Neutrophil (primary cell): ENCODE measurements around the gene COA1.
"Not testable (repeated sequence)": the region's sequence is repeated elsewhere in the genome, so short reads cannot be mapped to it uniquely, and the experiment has no call there.

Experiments used
- H3K27ac ChIP-seq: fragments of 200-600 bp; sonication (generic); 2 replicates; pipeline ENCODE4 v1.5.1; 2016; ENCODE audit warnings: mild to moderate bottlenecking, moderate library complexity
- H3K27me3 ChIP-seq: fragments of 200-600 bp; sonication (generic); 2 replicates; pipeline ENCODE4 v1.6.0; 2016; ENCODE audit warnings: mild to moderate bottlenecking
- H3K36me3 ChIP-seq: fragments of 200-600 bp; sonication (generic); 2 replicates; pipeline ENCODE4 v1.5.1; 2017
- H3K4me1 ChIP-seq, 2 experiments: fragments of 200-600 bp in 1 of 2; sonication (generic) in 1 of 2; 1 replicate in 1 of 2; 2 replicates in 1 of 2; pipeline versions ENCODE4 v1.5.1 to v1.6.1; 2013 to 2016; ENCODE audit warnings: low read depth in 1 of 2, low read length in 1 of 2, mild to moderate bottlenecking in 1 of 2, moderate library complexity in 1 of 2; ENCODE audit not compliant: control insufficient read depth in 1 of 2, insufficient read depth in 1 of 2
- H3K4me3 ChIP-seq, 2 experiments: fragments of 200-600 bp in 1 of 2; sonication (generic) in 1 of 2; 1 replicate in 1 of 2; 2 replicates in 1 of 2; pipeline ENCODE4 v1.5.1; 2013 to 2016; ENCODE audit warnings: low read depth in 1 of 2, low read length in 1 of 2, mild to moderate bottlenecking in 1 of 2, moderate library complexity in 1 of 2
- H3K9me3 ChIP-seq: fragments of 200-600 bp; sonication (generic); 2 replicates; pipeline ENCODE4 v1.5.1; 2016
- CTCF ChIP-seq: fragments of 200-600 bp; sonication (generic); IDR thresholded peaks from 2 replicates; pipeline ENCODE4 v1.5.1; 2016; ENCODE audit warnings: antibody characterized with exemption

The COA1 gene

GRCh38 chr7:43631559-43631958 is 97.8 kb downstream of the COA1 start:
- Histone ChIP-seq H3K4me3 (no peak overlapping the region), H3K27ac (peak overlapping the region; percentile 42), H3K4me1 (no peaks in the 10 kb centered on the region), H3K9me3 (no peaks in the 10 kb centered on the region), H3K27me3 (no peaks in the 10 kb centered on the region), H3K36me3 (peaks cover 80% of the 10 kb centered on the region)
- no peak for TF ChIP-seq CTCF

- TF ChIP-seq CTCF: no peak
- Histone ChIP-seq H3K9me3 (no peaks in the 10 kb centered on the region), H3K4me3 (no peak overlapping the region), H3K27me3 (no peaks in the 10 kb centered on the region), H3K36me3 (peaks cover 80% of the 10 kb centered on the region), H3K27ac (peak overlapping the region; percentile 39), H3K4me1 (no peaks in the 10 kb centered on the region)
Observed at GRCh38 chr7:43630482-43630881, 98.8 kb downstream of the COA1 start.

- Histone ChIP-seq H3K27me3 (no peaks in the 10 kb centered on the region), H3K4me3 (no peak overlapping the region), H3K9me3 (no peaks in the 10 kb centered on the region), H3K36me3 (peaks cover 80% of the 10 kb centered on the region), H3K4me1 (no peaks in the 10 kb centered on the region), H3K27ac (peak overlapping the region; percentile 39)
- no peak for TF ChIP-seq CTCF
Observed at GRCh38 chr7:43629857-43630256, 99.5 kb downstream of the COA1 start.

GRCh38 chr7:43628431-43628830 is 100.9 kb downstream of the COA1 start:
- H3K9me3 ChIP-seq: no peaks in the 10 kb centered on the region
- H3K27me3 ChIP-seq: no peaks in the 10 kb centered on the region
- TF ChIP-seq CTCF: no peak
- no peak overlapping the region for H3K4me3 ChIP-seq
- peak overlapping the region; percentile 39 for H3K27ac ChIP-seq
- H3K36me3 ChIP-seq: peaks cover 87% of the 10 kb centered on the region
- H3K4me1 ChIP-seq: no peaks in the 10 kb centered on the region

- peaks cover 81% of the 10 kb centered on the region for H3K36me3 ChIP-seq
- H3K9me3 ChIP-seq, H3K4me1 ChIP-seq, H3K27ac ChIP-seq, H3K4me3 ChIP-seq, H3K27me3 ChIP-seq: not testable (repeated sequence)
Observed at GRCh38 chr7:43627798-43628197, 101.5 kb downstream of the COA1 start.

- no peaks in the 10 kb centered on the region for H3K4me1 ChIP-seq
- peaks cover 75% of the 10 kb centered on the region for H3K36me3 ChIP-seq
- H3K9me3 ChIP-seq: no peaks in the 10 kb centered on the region
- H3K4me3 ChIP-seq: no peak overlapping the region
- no peak for TF ChIP-seq CTCF
- H3K27ac ChIP-seq: peak overlapping the region; percentile 26
- no peaks in the 10 kb centered on the region for H3K27me3 ChIP-seq
Observed at GRCh38 chr7:43626695-43627094, 102.6 kb downstream of the COA1 start.
